ENCODE data around the gene ABLIM2.

DNA sequence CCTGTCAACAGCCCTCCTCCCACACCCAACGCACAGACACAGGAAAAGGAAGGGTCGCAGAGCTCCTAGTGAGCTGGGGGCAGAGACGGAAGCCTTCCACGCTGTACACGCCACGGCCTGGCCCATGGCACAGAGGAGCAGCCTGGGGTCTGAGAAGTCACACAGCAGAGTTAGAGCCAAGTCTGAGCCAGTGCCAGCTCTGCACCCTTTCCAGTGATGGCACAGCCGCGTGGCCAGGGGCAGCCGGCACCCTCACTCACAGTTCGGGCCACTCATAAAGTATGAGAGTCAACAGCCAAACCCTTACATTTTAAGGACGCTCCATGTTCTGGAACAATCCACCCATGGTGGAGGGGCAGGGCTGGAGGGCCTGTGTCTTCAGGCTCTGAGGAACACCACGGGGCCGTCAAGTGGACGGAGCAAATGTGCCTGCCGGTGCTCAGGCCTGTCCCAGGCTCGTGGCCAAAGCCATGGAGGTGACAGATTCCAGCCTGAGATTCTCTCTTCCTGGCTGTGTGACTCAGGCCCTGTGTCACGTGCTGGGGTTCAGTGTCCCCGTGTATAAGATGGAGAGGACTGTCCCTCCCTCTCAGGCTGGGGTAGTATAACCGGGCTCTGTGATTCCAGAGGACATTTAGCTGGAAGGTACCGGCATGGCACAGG lies 91.2 kb downstream of the ABLIM2 start:
- TF ChIP-seq, protein P1, sequence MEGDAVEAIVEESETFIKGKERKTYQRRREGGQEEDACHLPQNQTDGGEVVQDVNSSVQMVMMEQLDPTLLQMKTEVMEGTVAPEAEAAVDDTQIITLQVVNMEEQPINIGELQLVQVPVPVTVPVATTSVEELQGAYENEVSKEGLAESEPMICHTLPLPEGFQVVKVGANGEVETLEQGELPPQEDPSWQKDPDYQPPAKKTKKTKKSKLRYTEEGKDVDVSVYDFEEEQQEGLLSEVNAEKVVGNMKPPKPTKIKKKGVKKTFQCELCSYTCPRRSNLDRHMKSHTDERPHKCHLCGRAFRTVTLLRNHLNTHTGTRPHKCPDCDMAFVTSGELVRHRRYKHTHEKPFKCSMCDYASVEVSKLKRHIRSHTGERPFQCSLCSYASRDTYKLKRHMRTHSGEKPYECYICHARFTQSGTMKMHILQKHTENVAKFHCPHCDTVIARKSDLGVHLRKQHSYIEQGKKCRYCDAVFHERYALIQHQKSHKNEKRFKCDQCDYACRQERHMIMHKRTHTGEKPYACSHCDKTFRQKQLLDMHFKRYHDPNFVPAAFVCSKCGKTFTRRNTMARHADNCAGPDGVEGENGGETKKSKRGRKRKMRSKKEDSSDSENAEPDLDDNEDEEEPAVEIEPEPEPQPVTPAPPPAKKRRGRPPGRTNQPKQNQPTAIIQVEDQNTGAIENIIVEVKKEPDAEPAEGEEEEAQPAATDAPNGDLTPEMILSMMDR (conservative IDR thresholded peaks at IDR 0.05; ENCODE audit: low read length), result no peak
- TF ChIP-seq EZH2phosphoT487 (IDR thresholded peaks at IDR 0.05; ENCODE audit: borderline replicate concordance, low read depth, low read length), result no peak
